ENCODE data around the gene TMC7. TPM values are rescaled to one million over a fixed set of nuclear protein-coding genes. Genes with fewer than 3 reads are reported as not detected.

Gene TMC7
- total and polyA plus RNA-seq, 2 of the 8 experiments (the other 6 are each of a cell fraction or from before 2014, with no cell fraction given), result 2.3 to 2.6 TPM

DNA sequence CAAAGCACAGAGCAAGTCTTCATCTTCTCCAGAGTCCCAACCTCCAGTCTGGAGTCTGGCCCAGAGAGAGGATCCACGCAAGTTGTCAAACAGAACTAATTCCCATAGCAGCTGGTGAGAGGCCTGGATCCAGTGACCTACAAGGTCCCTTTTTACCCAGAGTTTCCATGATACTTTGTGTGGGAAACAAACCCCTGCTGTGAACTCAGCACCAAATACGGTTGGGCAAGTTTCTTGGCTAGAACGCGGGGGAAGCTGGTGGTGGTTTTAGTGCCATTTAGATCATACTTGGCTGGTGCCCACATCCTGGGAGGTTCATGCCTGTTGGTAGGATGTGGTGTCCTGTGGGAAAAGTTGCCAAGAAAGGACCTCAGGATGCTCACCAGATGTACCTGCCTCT is 18.1 kb downstream of the TMC7 start:
- 94% methylated on average over 4 of the region's 4 CpGs; no CpG with 5 or more reads in 1 of the 2 experiments for WGBS, 2 experiments (ENCODE audit: extremely low coverage in 1 of 2, insufficient coverage in 1 of 2, insufficient read length in 1 of 2, insufficient replicate concordance in 2 of 2, low coverage in 1 of 2, low lambda C conversion rate in 2 of 2, missing lambda C conversion rate in 1 of 2)
- H3K9ac ChIP-seq (replicated peaks in 1 of 4; ENCODE audit: extremely low read depth in 1 of 4, low read depth in 3 of 4, low read length in 3 of 4), result no peak overlapping the region
- H3K23ac ChIP-seq (ENCODE audit: insufficient read length), result no peak overlapping the region
- H3K79me1 ChIP-seq (ENCODE audit: low read depth, low read length), result no peaks in the 10 kb centered on the region
- TF ChIP-seq JUN (IDR thresholded peaks at IDR 0.05; ENCODE audit: low read depth, low read length) (no peak), ATF3 (IDR thresholded peaks at IDR 0.05; ENCODE audit: insufficient read depth, low read depth, low read length) (no peak), PHF8 (conservative IDR thresholded peaks at IDR 0.05; ENCODE audit: low read depth, low read length) (no peak), SIX5 (IDR thresholded peaks at IDR 0.05; ENCODE audit: low read depth, low read length) (no peak), EP300 (IDR thresholded peaks at IDR 0.05; ENCODE audit: borderline replicate concordance in 1 of 2, low read depth in 2 of 2, low read length in 2 of 2) (no peak), SIN3A (conservative IDR thresholded peaks at IDR 0.05 in 1 of 2, IDR thresholded peaks at IDR 0.05 in 1 of 2; ENCODE audit: low read depth in 1 of 2, low read length in 2 of 2) (no peak), SUZ12 (IDR thresholded peaks at IDR 0.05; ENCODE audit: low read length) (no peak), TBP (IDR thresholded peaks at IDR 0.05; ENCODE audit: low read depth, low read length) (no peak), KDM4A (IDR thresholded peaks at IDR 0.05; ENCODE audit: low read depth, low read length, severe bottlenecking) (no peak), SIRT6 (IDR thresholded peaks at IDR 0.05; ENCODE audit: low read length) (no peak), TAF1 (IDR thresholded peaks at IDR 0.05; ENCODE audit: low read depth, low read length) (no peak)
- H3K27me3 ChIP-seq (replicated peaks in 1 of 4; ENCODE audit: control insufficient read depth in 3 of 4, extremely low read depth in 1 of 4, insufficient read depth in 3 of 4, low read length in 3 of 4), result no peaks in the 10 kb centered on the region
- H3K9me3 ChIP-seq (ENCODE audit: insufficient read depth in 2 of 2, low read depth in 1 of 2, low read length in 1 of 2), result no peaks in the 10 kb centered on the region
- H2BK5ac ChIP-seq (ENCODE audit: low read depth, low read length), result no peak overlapping the region
- H4K5ac ChIP-seq (ENCODE audit: insufficient read length, low read depth, low read length), result no peak overlapping the region
- H4K91ac ChIP-seq (replicated peaks; ENCODE audit: insufficient read length, low read length), result no peak overlapping the region
- H3K14ac ChIP-seq (ENCODE audit: insufficient read length), result no peak overlapping the region
- no peaks in the 10 kb centered on the region for H3K79me2 ChIP-seq (ENCODE audit: control insufficient read depth in 1 of 2, insufficient read depth in 2 of 2, low read length in 2 of 2)
- H2AFZ ChIP-seq (ENCODE audit: low read length), result no peak overlapping the region
- H3K4me3 ChIP-seq (ENCODE audit: extremely low read depth in 1 of 4, insufficient read depth in 2 of 4, low read depth in 3 of 4, low read length in 4 of 4), result no peak overlapping the region
- no peak overlapping the region for H2AK5ac ChIP-seq (ENCODE audit: low read depth, low read length)
- H3K4me1 ChIP-seq (replicated peaks in 1 of 4; ENCODE audit: control insufficient read depth in 3 of 4, insufficient read depth in 4 of 4, low read length in 3 of 4), result peaks cover 0 to 14% (median 5%) of the 10 kb centered on the region in 4 experiments
- no peak overlapping the region for H2BK20ac ChIP-seq (ENCODE audit: low read length)
- no peak overlapping the region for H3K18ac ChIP-seq (ENCODE audit: extremely low read depth, low read length)
- no peak overlapping the region for H2BK120ac ChIP-seq (replicated peaks; ENCODE audit: low read depth, low read length)
- ChIA-PET CTCF (ENCODE audit: partially characterized antibody) (interaction anchor here (0.8 kb wide), 1 partner anchor 50 kb away, joined by 3 read pairs; no protein-coding TSS in a partner anchor), POLR2A (ENCODE audit: partially characterized antibody) (no interaction called here)
- H3K23me2 ChIP-seq (ENCODE audit: low read depth, low read length), result no peaks in the 10 kb centered on the region
- no peak for DNase-seq (ENCODE audit: low read depth in 1 of 2, low spot score in 2 of 2)
- no peaks in the 10 kb centered on the region for H4K20me1 ChIP-seq (replicated peaks in 1 of 2; ENCODE audit: control insufficient read depth in 1 of 2, insufficient read depth in 2 of 2, low read length in 2 of 2)
- H2BK15ac ChIP-seq (ENCODE audit: low read length), result no peak overlapping the region
- H2BK12ac ChIP-seq (ENCODE audit: low read depth, low read length), result no peak overlapping the region
- no peak for FAIRE-seq
- no peak overlapping the region for H3K4me2 ChIP-seq (ENCODE audit: insufficient read depth in 1 of 2, low read depth in 2 of 2, low read length in 2 of 2)
- no peak overlapping the region for H4K8ac ChIP-seq (ENCODE audit: extremely low read depth, insufficient read depth, low read length)
- H3K4ac ChIP-seq (replicated peaks; ENCODE audit: insufficient read length, low read depth, low read length), result no peak overlapping the region
- H3K27ac ChIP-seq (ENCODE audit: low read depth, low read length), result no peak overlapping the region
- H3K36me3 ChIP-seq (ENCODE audit: control insufficient read depth in 2 of 4, insufficient read depth in 4 of 4, low read length in 3 of 4), result no peaks in the 10 kb centered on the region
- H3K56ac ChIP-seq (replicated peaks; ENCODE audit: insufficient read length, low read depth, low read length), result no peak overlapping the region

Data from H1 (cell line).